Measurements from ENCODE around the gene TRPM7. TPM values are rescaled to one million over a fixed set of nuclear protein-coding genes. Genes with fewer than 3 reads are reported as not detected.
A peak's percentile ranks its signal among the peaks of the same experiment; 100 is the strongest.
"Not testable (repeated sequence)": the region's sequence is repeated elsewhere in the genome, so short reads cannot be mapped to it uniquely, and the experiment has no call there.

TRPM7 gene
- total RNA-seq, 2 experiments from 2014 or later, result 45.4 to 45.8 TPM

DNA sequence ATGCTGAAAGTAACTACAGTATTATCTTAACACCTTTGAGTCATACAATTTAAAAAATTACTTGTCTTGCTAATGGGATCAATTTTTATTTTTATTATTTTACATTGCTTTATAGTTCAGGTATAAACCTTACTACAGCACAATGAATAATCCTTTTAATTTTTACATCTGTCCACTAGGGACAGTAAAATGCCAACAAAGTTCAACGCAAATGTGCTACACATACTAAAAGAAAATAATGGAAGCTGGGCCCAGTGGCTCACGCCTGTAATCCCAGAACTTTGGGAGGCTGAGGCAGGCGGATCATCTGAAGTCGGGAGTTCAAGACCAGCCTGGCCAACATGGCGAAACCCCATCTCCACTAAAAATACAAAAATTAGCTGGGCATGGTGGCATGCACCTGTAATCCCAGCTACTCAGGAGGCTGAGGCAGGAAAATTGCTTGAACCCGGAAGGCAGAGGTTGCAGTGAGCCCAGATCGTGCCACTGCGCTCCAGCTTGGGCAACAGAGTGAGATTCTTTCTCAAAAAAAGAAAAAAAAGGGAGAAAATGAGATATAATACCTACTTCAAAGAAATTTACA is 64.1 kb downstream of the TRPM7 start:
- not testable (repeated sequence) for H3K9me3 Mint-ChIP-seq, DNase-seq, H3K27me3 Mint-ChIP-seq, H3K4me3 Mint-ChIP-seq, H3K27ac Mint-ChIP-seq, H3K4me1 Mint-ChIP-seq
- H3K36me3 Mint-ChIP-seq, result peaks cover 23% of the 10 kb centered on the region

DNA sequence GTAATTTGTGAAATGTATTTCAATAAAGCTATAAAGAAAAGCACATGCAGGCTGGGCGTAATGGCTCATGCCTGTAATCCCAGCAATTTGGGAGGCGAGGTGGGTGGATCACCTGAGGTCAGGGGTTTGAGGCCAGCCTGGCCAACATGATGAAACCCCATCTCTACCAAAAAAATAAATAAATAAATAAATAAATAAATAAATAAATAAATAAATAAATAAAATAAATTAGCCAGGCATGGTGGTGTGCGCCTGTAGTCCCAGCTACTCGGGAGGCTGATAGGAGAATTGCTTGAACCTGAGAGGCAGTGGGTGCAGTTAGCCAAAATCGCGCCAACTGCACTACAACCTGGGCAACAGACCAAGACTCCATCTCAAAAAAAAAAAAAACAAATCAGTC is 69.6 kb downstream of the TRPM7 start:
- peaks cover 20% of the 10 kb centered on the region for H3K36me3 Mint-ChIP-seq
- not testable (repeated sequence) for H3K27me3 Mint-ChIP-seq, DNase-seq, H3K4me1 Mint-ChIP-seq, H3K27ac Mint-ChIP-seq, H3K4me3 Mint-ChIP-seq, H3K9me3 Mint-ChIP-seq

DNA sequence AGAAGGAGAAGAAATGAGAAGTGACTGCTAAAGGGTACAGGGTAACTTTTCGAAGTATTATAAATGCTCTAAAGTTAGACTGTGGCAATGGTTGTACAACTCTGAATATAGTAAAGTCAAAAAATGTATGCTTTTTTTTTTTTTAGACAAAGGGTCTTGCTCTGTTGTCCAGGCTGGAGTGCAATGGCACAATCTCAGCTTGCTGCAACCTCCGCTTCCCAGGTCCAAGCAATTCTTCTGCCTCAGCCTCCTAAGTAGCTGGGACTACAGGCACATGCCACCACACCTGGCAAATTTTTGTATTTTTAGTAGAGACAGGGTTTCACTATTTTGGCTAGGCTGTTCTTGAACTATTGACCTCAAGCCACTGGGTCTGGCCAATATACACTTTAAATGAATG is 70.0 kb downstream of the TRPM7 start:
- not testable (repeated sequence) for DNase-seq, H3K4me1 Mint-ChIP-seq, H3K4me3 Mint-ChIP-seq, H3K27me3 Mint-ChIP-seq, H3K27ac Mint-ChIP-seq, H3K9me3 Mint-ChIP-seq
- H3K36me3 Mint-ChIP-seq, result peaks cover 20% of the 10 kb centered on the region

DNA sequence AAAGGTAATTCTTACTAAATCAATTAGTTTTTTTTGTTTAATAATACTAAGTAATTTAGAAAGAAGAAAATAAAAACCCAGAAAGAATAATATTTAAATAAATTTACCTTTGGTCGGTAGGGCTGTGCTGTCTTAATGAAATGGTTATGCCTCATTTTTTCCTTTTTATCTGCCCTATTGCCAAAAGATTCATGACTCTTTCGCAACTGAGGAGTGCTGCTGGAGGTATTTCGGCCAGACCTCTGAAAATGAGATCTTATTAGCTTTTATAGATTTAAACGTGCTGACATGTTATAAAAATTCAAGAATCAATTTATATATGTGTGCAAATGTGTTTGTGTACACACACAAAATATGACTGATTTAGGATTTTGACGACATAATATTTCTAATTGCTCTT is 73.0 kb downstream of the TRPM7 start:
- DNase-seq, result no peak
- Mint-ChIP-seq H3K27ac (no peak overlapping the region), H3K4me3 (no peak overlapping the region), H3K36me3 (peaks cover 9% of the 10 kb centered on the region), H3K4me1 (peaks cover 1% of the 10 kb centered on the region), H3K9me3 (no peaks in the 10 kb centered on the region), H3K27me3 (no peaks in the 10 kb centered on the region)

DNA sequence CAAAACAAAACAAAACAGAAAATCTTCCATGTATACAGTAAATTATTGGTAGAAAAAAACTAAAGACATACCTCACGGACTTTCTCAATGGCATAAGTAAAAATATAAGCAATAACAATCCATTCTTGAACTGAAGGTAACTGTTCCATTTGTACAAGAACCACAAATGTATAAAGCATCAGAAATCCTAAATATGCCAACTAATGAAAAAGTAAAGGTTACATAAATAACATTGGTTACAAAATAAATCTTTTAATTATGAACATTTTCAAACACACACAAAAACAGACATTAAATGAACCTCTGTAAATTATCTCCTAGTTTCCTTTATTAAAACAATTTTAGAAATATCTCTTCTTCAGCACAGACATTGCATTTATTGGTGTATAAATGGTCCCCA is 79.5 kb downstream of the TRPM7 start:
- H3K27ac Mint-ChIP-seq, result no peak overlapping the region
- H3K36me3 Mint-ChIP-seq, result peaks cover 32% of the 10 kb centered on the region

DNA sequence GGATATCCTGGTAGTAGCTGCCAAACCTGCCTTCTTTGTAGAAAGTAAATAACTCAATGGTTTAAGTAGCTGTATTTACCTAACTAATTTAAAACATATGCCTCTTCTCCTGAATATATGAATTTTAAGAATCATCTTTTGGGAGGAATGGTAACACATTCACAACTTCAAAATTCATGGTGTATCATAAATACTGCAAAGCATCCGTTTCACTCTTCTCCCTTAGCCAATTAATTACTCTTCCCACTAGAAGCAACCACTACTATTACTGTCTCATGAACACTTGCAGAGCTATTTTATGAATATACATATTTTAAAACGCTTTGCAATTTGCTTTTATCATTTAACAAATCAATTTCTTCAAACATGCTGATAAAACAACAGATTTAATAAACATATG is 81.1 kb downstream of the TRPM7 start:
- H3K36me3 Mint-ChIP-seq, result peaks cover 31% of the 10 kb centered on the region
- H3K4me3 Mint-ChIP-seq, result no peak overlapping the region
- peaks cover 4% of the 10 kb centered on the region for H3K9me3 Mint-ChIP-seq
- no peaks in the 10 kb centered on the region for H3K27me3 Mint-ChIP-seq
- H3K27ac Mint-ChIP-seq, result no peak overlapping the region
- DNase-seq, result no peak
- H3K4me1 Mint-ChIP-seq, result no peaks in the 10 kb centered on the region

More for the DNA sequence above, 79.5 kb downstream of the TRPM7 start:
- no peaks in the 10 kb centered on the region for H3K27me3 Mint-ChIP-seq
- peaks cover 4% of the 10 kb centered on the region for H3K9me3 Mint-ChIP-seq
- peaks cover 1% of the 10 kb centered on the region for H3K4me1 Mint-ChIP-seq
- no peak for DNase-seq
- H3K4me3 Mint-ChIP-seq, result no peak overlapping the region

DNA sequence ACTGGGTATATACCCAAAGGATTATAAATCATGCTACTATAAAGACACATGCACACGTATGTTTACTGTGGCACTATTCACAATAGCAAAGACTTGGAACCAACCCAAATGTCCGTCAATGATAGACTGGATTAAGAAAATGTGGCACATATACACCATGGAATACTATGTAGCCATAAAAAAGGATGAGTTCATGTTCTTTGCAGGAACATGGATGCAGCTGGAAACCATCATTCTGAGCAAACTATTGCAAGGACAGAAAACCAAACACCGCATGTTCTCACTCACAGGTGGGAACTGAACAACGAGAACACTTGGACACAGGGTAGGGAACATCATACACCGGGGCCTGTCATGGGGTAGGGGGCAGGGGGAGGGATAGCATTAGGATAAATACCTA is 84.6 kb downstream of the TRPM7 start:
- not testable (repeated sequence) for H3K4me3 Mint-ChIP-seq, H3K27ac Mint-ChIP-seq, H3K9me3 Mint-ChIP-seq, H3K4me1 Mint-ChIP-seq, H3K27me3 Mint-ChIP-seq, DNase-seq
- peaks cover 33% of the 10 kb centered on the region for H3K36me3 Mint-ChIP-seq

DNA sequence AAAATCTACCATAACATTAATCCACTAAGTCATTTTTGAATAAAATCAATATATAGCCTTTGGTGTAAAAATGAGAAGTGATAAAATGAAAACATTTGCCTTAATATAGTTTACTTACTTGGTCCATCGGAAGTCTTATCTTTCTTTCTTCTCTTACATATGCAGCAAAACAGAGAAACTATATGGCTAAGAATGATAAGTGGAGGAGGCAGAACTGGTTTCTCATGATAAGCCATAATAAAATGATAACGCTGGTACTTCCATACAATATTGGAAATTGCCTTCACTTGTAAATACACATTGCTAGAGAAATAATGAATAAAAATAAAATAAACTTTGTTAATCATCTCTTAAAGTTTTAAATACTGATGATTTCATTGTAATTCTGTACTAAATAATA is 92.3 kb downstream of the TRPM7 start:
- Mint-ChIP-seq H3K36me3 (peaks cover 16% of the 10 kb centered on the region), H3K27me3 (no peaks in the 10 kb centered on the region), H3K4me1 (no peaks in the 10 kb centered on the region), H3K9me3 (no peaks in the 10 kb centered on the region), H3K4me3 (no peak overlapping the region), H3K27ac (no peak overlapping the region)
- no peak for DNase-seq

DNA sequence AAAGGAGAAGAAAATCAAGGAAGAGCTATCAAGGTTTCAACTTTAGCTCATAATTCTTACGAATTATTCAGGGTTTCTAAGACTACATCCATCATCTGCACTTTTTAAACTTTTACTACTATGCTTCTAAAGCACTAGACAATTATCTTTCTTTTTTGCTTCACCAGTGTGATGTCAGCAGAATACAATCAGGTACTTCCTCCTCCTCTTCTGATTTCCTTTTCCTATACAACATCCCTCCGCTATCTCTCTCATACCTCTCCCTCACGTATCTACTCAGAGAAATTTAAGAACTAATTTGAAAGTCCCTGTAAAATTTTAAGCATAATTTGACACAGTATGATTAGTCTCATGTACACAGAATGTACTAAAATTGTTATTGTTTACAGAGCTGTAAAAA is 92.8 kb downstream of the TRPM7 start:
- Mint-ChIP-seq H3K4me1 (no peaks in the 10 kb centered on the region), H3K27me3 (no peaks in the 10 kb centered on the region), H3K9me3 (no peaks in the 10 kb centered on the region), H3K36me3 (peaks cover 17% of the 10 kb centered on the region), H3K4me3 (no peak overlapping the region), H3K27ac (no peak overlapping the region)
- no peak for DNase-seq

DNA sequence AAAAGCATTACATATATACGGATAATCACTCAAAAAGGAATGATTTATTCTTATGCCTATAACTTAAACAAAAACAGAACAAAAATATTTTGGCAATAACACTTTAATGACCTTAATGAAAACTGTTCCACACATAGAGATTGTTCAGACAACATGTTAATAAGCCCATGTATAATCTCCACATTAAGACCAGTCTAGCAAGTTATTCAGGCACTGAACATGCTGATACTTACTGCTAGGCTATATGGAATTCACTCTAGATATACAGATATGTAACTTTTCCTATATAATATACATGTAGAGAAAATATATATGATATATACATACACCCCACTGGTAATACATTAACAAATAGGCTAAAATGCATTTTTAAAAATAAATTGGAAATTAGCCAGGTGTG is 96.3 kb downstream of the TRPM7 start:
- H3K4me3 Mint-ChIP-seq, result no peak overlapping the region
- H3K27me3 Mint-ChIP-seq, result no peaks in the 10 kb centered on the region
- H3K36me3 Mint-ChIP-seq, result peaks cover 22% of the 10 kb centered on the region

DNA sequence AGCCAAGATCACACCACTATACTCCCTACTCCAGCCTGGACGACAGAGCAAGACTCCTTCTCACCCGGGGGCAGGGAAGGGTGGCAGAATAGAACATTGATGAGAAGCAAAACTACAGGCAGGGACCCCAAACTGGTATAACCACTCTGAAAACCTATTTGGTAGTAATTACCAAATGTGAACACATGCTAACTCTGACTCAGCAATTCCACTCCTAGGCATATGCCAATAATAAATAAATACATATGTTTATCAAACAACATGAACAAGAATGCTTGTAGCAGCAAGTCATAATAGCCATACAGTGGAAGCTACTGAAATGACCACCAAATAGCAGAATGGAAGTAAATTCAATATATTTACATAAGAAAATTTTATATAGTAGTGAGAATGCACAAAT is 109.1 kb downstream of the TRPM7 start:
- Mint-ChIP-seq H3K9me3 (no peaks in the 10 kb centered on the region), H3K4me3 (no peak overlapping the region), H3K27me3 (no peaks in the 10 kb centered on the region), H3K4me1 (peaks cover 8% of the 10 kb centered on the region), H3K36me3 (peaks cover 11% of the 10 kb centered on the region), H3K27ac (peak overlapping the region; percentile 51)
- no peak for DNase-seq

More for the DNA sequence above, 96.3 kb downstream of the TRPM7 start:
- Mint-ChIP-seq H3K9me3 (no peaks in the 10 kb centered on the region), H3K27ac (no peak overlapping the region), H3K4me1 (no peaks in the 10 kb centered on the region)
- DNase-seq, result no peak

DNA sequence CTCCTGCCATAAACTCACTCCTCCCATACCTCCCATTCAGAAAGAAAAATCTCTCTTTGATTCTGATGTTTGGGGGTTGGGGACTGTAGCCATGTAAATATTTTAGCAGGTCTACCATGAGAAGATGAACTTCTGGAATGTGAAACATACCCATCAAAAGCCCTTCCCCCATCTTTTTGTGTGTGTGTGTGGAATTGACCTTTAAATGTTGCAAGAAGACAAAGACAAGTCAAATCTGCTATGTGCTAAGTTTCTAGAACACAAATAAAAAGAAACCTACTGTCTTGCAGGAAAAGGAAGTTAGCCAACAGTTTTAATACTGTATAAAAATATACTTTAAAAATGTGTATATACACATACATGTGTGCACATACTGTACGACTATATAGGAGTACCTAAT is 110.4 kb downstream of the TRPM7 start:
- no peak overlapping the region for H3K27ac Mint-ChIP-seq
- H3K9me3 Mint-ChIP-seq, result no peaks in the 10 kb centered on the region
- peaks cover 8% of the 10 kb centered on the region for H3K36me3 Mint-ChIP-seq
- DNase-seq, result no peak
- H3K4me1 Mint-ChIP-seq, result peaks cover 8% of the 10 kb centered on the region
- no peak overlapping the region for H3K4me3 Mint-ChIP-seq
- no peaks in the 10 kb centered on the region for H3K27me3 Mint-ChIP-seq

DNA sequence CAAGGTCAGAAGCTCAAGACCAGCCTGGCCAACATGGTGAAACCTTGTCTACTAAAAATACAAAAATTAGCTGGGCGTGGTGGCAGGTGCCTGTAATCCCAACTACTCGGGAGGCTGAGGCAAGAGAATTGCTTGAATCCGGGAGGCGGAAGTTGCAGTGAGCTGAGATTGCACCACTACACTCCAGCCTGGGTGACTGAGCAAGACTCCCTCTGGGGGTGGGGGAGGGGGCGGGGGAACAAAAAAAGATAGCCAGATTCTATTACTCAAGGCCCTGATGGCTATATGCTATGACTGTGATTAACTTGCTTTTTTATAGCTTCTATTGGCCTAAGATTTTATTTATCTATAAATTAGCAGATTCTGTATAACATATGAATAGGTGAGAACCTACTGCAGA is 112.8 kb downstream of the TRPM7 start:
- not testable (repeated sequence) for H3K9me3 Mint-ChIP-seq, DNase-seq, H3K4me3 Mint-ChIP-seq, H3K27me3 Mint-ChIP-seq, H3K27ac Mint-ChIP-seq, H3K4me1 Mint-ChIP-seq
- peaks cover 11% of the 10 kb centered on the region for H3K36me3 Mint-ChIP-seq

DNA sequence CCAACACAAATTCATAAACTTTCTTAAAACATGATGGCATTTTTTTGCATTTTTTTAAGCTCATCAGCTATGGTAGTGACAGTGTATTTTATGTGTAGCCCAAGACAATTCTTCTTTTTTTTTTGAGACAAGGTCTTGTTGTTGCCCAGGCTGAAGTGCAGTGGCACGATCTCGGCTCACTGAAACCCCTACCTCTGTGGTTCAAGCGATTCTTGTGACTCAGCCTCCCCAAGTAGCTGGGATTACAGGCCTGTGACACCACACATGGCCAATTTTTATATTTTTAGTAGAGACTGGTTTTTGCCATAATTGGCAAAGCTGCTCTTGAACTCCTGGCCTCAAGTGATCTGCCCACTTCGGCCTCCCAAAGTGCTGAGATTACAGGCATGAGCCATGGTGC is 122.8 kb downstream of the TRPM7 start:
- Mint-ChIP-seq H3K27me3 (no peaks in the 10 kb centered on the region), H3K36me3 (peaks cover 30% of the 10 kb centered on the region), H3K9me3 (no peaks in the 10 kb centered on the region), H3K27ac (peak overlapping the region; percentile 60), H3K4me1 (peaks cover 9% of the 10 kb centered on the region), H3K4me3 (no peak overlapping the region)
- no peak for DNase-seq

DNA sequence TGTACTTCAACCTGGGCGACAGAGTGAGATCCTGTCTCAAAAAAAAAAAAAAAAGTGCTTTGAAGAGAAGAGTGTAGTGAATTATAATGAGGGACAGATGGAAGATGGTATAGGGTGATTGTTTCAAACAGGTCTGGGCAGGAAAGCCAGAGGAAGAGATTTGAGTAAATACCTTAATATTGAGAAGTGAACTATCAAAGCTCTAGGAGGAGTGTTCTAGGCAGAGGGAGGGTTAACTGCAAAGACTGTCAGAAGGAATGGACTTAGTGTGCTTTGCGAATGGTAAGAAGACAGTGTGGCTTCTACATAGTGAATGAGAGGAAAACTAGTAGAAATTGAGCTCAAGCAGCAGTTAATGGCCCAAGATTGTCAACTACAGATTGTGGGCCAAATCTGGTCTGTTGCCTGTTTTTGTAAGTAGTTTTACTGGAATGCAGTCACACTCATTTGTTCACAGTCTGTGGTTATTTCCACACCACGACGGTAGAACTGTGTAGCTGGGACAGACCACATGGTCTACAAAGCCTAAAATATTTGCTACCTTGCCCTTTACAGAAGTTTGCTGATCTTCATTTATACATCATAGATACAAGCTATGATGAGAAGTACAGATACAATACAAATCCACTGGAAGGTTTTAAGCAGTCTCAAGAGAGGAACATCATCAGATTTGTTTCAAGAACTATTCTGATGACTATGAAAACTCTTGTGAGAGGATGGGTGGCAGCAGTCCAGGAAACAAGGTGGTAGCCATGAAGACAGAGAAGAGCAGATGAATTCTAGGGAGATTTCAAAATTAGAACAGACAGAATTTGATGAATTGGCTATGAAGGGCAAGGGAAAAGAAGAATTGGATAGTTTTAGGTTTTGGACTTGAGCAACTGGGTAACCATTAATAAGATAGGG is 123.6 kb downstream of the TRPM7 start:
- Mint-ChIP-seq H3K27ac (peak overlapping the region; percentile 52), H3K36me3 (peaks cover 27% of the 10 kb centered on the region), H3K4me3 (no peak overlapping the region), H3K9me3 (no peaks in the 10 kb centered on the region), H3K27me3 (no peaks in the 10 kb centered on the region), H3K4me1 (peaks cover 9% of the 10 kb centered on the region)
- DNase-seq, result peak; percentile 6

DNA sequence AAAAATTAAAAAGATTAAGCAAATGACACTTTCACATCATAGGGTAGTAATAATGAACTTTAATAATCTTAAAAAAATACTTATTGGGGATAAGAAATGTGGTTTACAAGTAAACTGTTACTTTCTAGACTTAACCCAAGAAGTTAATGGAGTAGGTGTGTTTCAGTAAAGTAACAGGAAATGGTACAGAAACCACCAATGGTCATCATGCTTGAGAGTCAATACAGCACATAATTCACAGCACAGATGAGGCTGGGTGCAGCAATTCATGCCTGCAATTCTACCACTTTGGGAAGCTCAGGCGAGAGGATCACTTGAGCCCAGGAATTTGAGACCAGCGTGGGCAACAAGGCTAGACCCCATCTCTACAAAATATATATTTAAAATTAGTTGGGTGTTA is 128.6 kb downstream of the TRPM7 start:
- Mint-ChIP-seq H3K27ac (no peak overlapping the region), H3K4me1 (peaks cover 16% of the 10 kb centered on the region), H3K36me3 (peaks cover 41% of the 10 kb centered on the region), H3K27me3 (no peaks in the 10 kb centered on the region), H3K4me3 (no peak overlapping the region), H3K9me3 (peaks cover 1% of the 10 kb centered on the region)
- no peak for DNase-seq
